GM23338 (cell line): ENCODE data around the gene RPL37. TPM values are rescaled to one million over a fixed set of nuclear protein-coding genes. Genes with fewer than 3 reads are reported as not detected.

Experiments used
- ATAC-seq: fragments of 200-7000 bp; cut with Tn5 transposase; 3 replicates; pipeline ENCODE4 v1.9.1; 2020
- DNase-seq: peaks from one replicate; pipeline ENCODE4 v3.0.0-alpha.2; 2015; ENCODE audit warnings: low spot score
- H2AFZ ChIP-seq: fragments of 200-600 bp; sonication (generic); 2 replicates; pipeline ENCODE4 v1.8.0; 2016; ENCODE audit warnings: antibody characterized with exemption, mild to moderate bottlenecking, moderate library complexity
- H3F3A ChIP-seq: fragments of 200-600 bp; sonication (generic); replicated peaks from 2 replicates; pipeline ENCODE4 v1.8.0; 2017; ENCODE audit warnings: antibody characterized with exemption, mixed run types, low read depth
- H3K27ac ChIP-seq: fragments of 200-600 bp; sonication (generic); 2 replicates; pipeline ENCODE4 v1.6.1; 2016; ENCODE audit warnings: low read depth
- H3K27me3 ChIP-seq: fragments of 200-600 bp; sonication (generic); 2 replicates; pipeline ENCODE4 v1.8.0; 2016; ENCODE audit warnings: mild to moderate bottlenecking, mixed run types, moderate library complexity; ENCODE audit not compliant: insufficient read depth
- H3K36me3 ChIP-seq: fragments of 200-600 bp; sonication (generic); 2 replicates; pipeline ENCODE4 v1.8.0; 2016; ENCODE audit warnings: mild to moderate bottlenecking; ENCODE audit not compliant: insufficient read depth
- H3K4me1 ChIP-seq: fragments of 200-600 bp; sonication (generic); 2 replicates; pipeline ENCODE4 v1.8.0; 2016; ENCODE audit warnings: mild to moderate bottlenecking, moderate library complexity; ENCODE audit not compliant: insufficient read depth
- H3K4me2 ChIP-seq: fragments of 200-600 bp; sonication (generic); 2 replicates; pipeline ENCODE4 v1.7.1; 2017; ENCODE audit warnings: mixed run types
- H3K4me3 ChIP-seq: fragments of 200-600 bp; sonication (generic); 2 replicates; pipeline ENCODE4 v1.6.1; 2016; ENCODE audit warnings: mixed run types
- H3K79me2 ChIP-seq: fragments of 200-600 bp; sonication (generic); replicated peaks from 2 replicates; pipeline ENCODE4 v1.8.0; 2017; ENCODE audit warnings: mild to moderate bottlenecking; ENCODE audit not compliant: insufficient read depth
- H3K9me2 ChIP-seq: fragments of 200-600 bp; sonication (generic); 2 replicates; pipeline ENCODE4 v1.8.0; 2017; ENCODE audit not compliant: insufficient read depth
- H4K20me1 ChIP-seq: fragments of 200-600 bp; sonication (generic); replicated peaks from 2 replicates; pipeline ENCODE4 v1.8.0; 2017; ENCODE audit warnings: mild to moderate bottlenecking; ENCODE audit not compliant: insufficient read depth
- H3K27ac Mint-ChIP-seq: 2 replicates; pipeline ENCODE4 v1.8.0; 2020; ENCODE audit warnings: inconsistent platforms, mild to moderate bottlenecking, moderate library complexity, mixed read lengths
- H3K27me3 Mint-ChIP-seq: 3 replicates; pipeline ENCODE4 v1.8.0; 2022; ENCODE audit warnings: low read depth, mild to moderate bottlenecking, moderate library complexity, mixed read lengths, inconsistent platforms; ENCODE audit not compliant: insufficient read depth, poor library complexity
- H3K36me3 Mint-ChIP-seq: 3 replicates; pipeline ENCODE4 v1.8.0; 2021; ENCODE audit warnings: low read depth, mild to moderate bottlenecking, inconsistent platforms, moderate library complexity, mixed read lengths
- H3K4me1 Mint-ChIP-seq: 3 replicates; pipeline ENCODE4 v1.8.0; 2020; ENCODE audit warnings: mild to moderate bottlenecking, inconsistent platforms, mixed read lengths
- H3K4me3 Mint-ChIP-seq: 3 replicates; pipeline ENCODE4 v1.8.0; 2021; ENCODE audit warnings: moderate library complexity, mild to moderate bottlenecking, inconsistent platforms, mixed read lengths
- H3K9me3 Mint-ChIP-seq: 3 replicates; pipeline ENCODE4 v1.8.0; 2020; ENCODE audit warnings: moderate library complexity, mild to moderate bottlenecking, inconsistent platforms, mixed read lengths
- CREB1 ChIP-seq: fragments of 250-450 bp; sonication (Bioruptor Pico); IDR thresholded peaks from 2 replicates; pipeline ENCODE4 v1.5.0; 2020; ENCODE audit warnings: low read depth, mild to moderate bottlenecking, moderate library complexity
- EZH2 ChIP-seq: fragments of 200-600 bp; sonication (generic); IDR thresholded peaks from one replicate; pipeline ENCODE4 v1.8.0; 2017; ENCODE audit warnings: antibody characterized with exemption, mild to moderate bottlenecking, low read depth; ENCODE audit not compliant: unreplicated experiment
- EZH2phosphoT487 ChIP-seq: fragments of 200-600 bp; sonication (generic); IDR thresholded peaks from one replicate; pipeline ENCODE4 v1.8.1; 2018; ENCODE audit warnings: antibody characterized with exemption; ENCODE audit not compliant: unreplicated experiment
- JUNB ChIP-seq: IDR thresholded peaks from one replicate; pipeline ENCODE4 v1.6.1; 2016; ENCODE audit warnings: antibody characterized with exemption; ENCODE audit not compliant: unreplicated experiment
- NANOG ChIP-seq: IDR thresholded peaks from 2 replicates; pipeline ENCODE4 v1.6.1; 2016; ENCODE audit warnings: antibody characterized with exemption, borderline replicate concordance
- POLR2AphosphoS5 ChIP-seq: IDR thresholded peaks from 2 replicates; pipeline ENCODE4 v1.6.1; 2016; ENCODE audit warnings: antibody characterized with exemption, low read depth
- STAT1 ChIP-seq: IDR thresholded peaks from one replicate; pipeline ENCODE4 v1.6.1; 2016; ENCODE audit warnings: antibody characterized with exemption; ENCODE audit not compliant: unreplicated experiment
- ZNF114 ChIP-seq: fragments of 250-450 bp; sonication (Bioruptor Pico); IDR thresholded peaks from 2 replicates; pipeline ENCODE4 v1.5.0; 2020; ENCODE audit warnings: mild to moderate bottlenecking, moderate library complexity
- ZNF331 ChIP-seq: fragments of 250-450 bp; sonication (Bioruptor Pico); IDR thresholded peaks from 2 replicates; pipeline ENCODE4 v1.5.0; 2020; ENCODE audit warnings: low read depth, mild to moderate bottlenecking, moderate library complexity
- polyA plus RNA-seq: library from polyadenylated mRNA; unstranded; fragments of >200 nt; fragmentation: Nextera tagmentation; extraction: Ambion mirVana; gene quantifications from 2 replicates; pipeline ENCODE4 v1.2.1, GENCODE V29; 2016
- total RNA-seq: library from RNA; depleted of rRNA; stranded (reverse); fragments of >200 nt; shearing (Covaris generic); gene quantifications from 2 replicates; pipeline ENCODE4 v1.2.3, GENCODE V29; 2014
- TF ChIP-seq, protein P1 (sequence below): IDR thresholded peaks from 2 replicates; pipeline ENCODE4 v1.6.1; 2016; ENCODE audit warnings: antibody characterized with exemption
- TF ChIP-seq, protein P2 (sequence below): fragments of 250-450 bp; sonication (Bioruptor Pico); IDR thresholded peaks from 2 replicates; pipeline ENCODE4 v1.5.0; 2020; ENCODE audit warnings: mild to moderate bottlenecking, moderate library complexity
- TF ChIP-seq, protein P3 (sequence below), 2 experiments: fragments of 200-600 bp in 1 of 2; sonication (generic) in 1 of 2; conservative IDR thresholded peaks; 2 replicates each; pipeline versions ENCODE4 v1.5.1 to v1.6.1; 2016 to 2017; ENCODE audit warnings: antibody characterized with exemption in 2 of 2, low read depth in 2 of 2, mild to moderate bottlenecking in 2 of 2, moderate library complexity in 1 of 2
- TF ChIP-seq, protein P4 (sequence below): IDR thresholded peaks from one replicate; pipeline ENCODE4 v1.6.1; 2018; ENCODE audit warnings: antibody characterized with exemption; ENCODE audit not compliant: unreplicated experiment

RPL37 gene
- total and polyA plus RNA-seq, 2 experiments from 2014 or later = 104 to 3,283 TPM

DNA sequence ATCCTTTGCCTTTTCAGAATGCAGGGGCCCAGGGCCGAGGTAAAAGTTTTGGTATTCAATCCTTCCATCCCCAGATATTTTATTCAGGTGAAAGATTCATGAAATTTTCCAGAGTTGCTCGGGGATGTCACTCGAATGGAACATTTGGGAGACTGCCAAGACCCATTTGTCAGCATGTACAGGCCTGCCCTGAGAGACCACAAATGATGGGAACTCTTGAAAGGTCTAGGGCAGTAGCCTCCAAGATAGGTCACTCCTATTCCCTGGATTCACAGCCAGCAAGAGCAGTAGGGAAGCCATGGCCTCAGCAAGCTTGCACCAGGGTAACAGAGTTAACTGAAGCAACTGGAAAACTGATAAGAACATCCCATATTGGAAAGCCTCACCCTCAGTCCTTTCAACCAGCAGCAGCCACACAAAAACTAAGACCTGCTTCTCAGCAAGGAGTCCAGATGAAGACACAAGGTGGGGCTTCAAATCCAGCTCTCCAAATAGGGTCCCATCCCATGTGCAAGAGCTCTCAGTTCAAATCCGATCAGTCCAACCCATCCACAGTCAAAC lies 18.7 kb upstream of the RPL37 start:
- no peaks in the 10 kb centered on the region for H3K36me3 Mint-ChIP-seq
- H3K9me3 Mint-ChIP-seq = no peaks in the 10 kb centered on the region; the same call in 1 of the 3 replicates
- ATAC-seq (no peak), DNase-seq (no peak)
- Histone ChIP-seq H3K27ac (no peak overlapping the region), H3K27me3 (no peaks in the 10 kb centered on the region), H3K79me2 (no peaks in the 10 kb centered on the region), H2AFZ (no peak overlapping the region), H3K9me2 (no peaks in the 10 kb centered on the region), H3F3A (no peaks in the 10 kb centered on the region), H3K4me2 (no peak overlapping the region), H4K20me1 (no peaks in the 10 kb centered on the region), H3K4me1 (no peaks in the 10 kb centered on the region), H3K4me3 (no peak overlapping the region), H3K36me3 (no peaks in the 10 kb centered on the region)
- TF ChIP-seq STAT1 = no peak
- TF ChIP-seq, protein P1, sequence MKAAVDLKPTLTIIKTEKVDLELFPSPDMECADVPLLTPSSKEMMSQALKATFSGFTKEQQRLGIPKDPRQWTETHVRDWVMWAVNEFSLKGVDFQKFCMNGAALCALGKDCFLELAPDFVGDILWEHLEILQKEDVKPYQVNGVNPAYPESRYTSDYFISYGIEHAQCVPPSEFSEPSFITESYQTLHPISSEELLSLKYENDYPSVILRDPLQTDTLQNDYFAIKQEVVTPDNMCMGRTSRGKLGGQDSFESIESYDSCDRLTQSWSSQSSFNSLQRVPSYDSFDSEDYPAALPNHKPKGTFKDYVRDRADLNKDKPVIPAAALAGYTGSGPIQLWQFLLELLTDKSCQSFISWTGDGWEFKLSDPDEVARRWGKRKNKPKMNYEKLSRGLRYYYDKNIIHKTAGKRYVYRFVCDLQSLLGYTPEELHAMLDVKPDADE = no peak
- no peak for TF ChIP-seq EZH2phosphoT487
- no peak for TF ChIP-seq ZNF331 (CRISPR knock-in tag)
- TF ChIP-seq JUNB = no peak
- no peak for TF ChIP-seq ZNF114 (CRISPR knock-in tag)
- TF ChIP-seq, protein P2, sequence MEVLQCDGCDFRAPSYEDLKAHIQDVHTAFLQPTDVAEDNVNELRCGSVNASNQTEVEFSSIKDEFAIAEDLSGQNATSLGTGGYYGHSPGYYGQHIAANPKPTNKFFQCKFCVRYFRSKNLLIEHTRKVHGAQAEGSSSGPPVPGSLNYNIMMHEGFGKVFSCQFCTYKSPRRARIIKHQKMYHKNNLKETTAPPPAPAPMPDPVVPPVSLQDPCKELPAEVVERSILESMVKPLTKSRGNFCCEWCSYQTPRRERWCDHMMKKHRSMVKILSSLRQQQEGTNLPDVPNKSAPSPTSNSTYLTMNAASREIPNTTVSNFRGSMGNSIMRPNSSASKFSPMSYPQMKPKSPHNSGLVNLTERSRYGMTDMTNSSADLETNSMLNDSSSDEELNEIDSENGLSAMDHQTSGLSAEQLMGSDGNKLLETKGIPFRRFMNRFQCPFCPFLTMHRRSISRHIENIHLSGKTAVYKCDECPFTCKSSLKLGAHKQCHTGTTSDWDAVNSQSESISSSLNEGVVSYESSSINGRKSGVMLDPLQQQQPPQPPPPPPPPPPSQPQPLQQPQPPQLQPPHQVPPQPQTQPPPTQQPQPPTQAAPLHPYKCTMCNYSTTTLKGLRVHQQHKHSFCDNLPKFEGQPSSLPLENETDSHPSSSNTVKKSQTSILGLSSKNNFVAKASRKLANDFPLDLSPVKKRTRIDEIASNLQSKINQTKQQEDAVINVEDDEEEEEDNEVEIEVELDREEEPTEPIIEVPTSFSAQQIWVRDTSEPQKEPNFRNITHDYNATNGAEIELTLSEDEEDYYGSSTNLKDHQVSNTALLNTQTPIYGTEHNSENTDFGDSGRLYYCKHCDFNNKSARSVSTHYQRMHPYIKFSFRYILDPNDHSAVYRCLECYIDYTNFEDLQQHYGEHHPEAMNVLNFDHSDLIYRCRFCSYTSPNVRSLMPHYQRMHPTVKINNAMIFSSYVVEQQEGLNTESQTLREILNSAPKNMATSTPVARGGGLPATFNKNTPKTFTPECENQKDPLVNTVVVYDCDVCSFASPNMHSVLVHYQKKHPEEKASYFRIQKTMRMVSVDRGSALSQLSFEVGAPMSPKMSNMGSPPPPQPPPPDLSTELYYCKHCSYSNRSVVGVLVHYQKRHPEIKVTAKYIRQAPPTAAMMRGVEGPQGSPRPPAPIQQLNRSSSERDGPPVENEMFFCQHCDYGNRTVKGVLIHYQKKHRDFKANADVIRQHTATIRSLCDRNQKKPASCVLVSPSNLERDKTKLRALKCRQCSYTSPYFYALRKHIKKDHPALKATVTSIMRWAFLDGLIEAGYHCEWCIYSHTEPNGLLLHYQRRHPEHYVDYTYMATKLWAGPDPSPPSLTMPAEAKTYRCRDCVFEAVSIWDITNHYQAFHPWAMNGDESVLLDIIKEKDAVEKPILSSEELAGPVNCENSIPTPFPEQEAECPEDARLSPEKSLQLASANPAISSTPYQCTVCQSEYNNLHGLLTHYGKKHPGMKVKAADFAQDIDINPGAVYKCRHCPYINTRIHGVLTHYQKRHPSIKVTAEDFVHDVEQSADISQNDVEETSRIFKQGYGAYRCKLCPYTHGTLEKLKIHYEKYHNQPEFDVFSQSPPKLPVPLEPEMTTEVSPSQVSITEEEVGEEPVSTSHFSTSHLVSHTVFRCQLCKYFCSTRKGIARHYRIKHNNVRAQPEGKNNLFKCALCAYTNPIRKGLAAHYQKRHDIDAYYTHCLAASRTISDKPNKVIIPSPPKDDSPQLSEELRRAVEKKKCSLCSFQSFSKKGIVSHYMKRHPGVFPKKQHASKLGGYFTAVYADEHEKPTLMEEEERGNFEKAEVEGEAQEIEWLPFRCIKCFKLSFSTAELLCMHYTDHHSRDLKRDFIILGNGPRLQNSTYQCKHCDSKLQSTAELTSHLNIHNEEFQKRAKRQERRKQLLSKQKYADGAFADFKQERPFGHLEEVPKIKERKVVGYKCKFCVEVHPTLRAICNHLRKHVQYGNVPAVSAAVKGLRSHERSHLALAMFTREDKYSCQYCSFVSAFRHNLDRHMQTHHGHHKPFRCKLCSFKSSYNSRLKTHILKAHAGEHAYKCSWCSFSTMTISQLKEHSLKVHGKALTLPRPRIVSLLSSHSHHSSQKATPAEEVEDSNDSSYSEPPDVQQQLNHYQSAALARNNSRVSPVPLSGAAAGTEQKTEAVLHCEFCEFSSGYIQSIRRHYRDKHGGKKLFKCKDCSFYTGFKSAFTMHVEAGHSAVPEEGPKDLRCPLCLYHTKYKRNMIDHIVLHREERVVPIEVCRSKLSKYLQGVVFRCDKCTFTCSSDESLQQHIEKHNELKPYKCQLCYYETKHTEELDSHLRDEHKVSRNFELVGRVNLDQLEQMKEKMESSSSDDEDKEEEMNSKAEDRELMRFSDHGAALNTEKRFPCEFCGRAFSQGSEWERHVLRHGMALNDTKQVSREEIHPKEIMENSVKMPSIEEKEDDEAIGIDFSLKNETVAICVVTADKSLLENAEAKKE (CRISPR knock-in tag) = no peak
- TF ChIP-seq, protein P3, sequence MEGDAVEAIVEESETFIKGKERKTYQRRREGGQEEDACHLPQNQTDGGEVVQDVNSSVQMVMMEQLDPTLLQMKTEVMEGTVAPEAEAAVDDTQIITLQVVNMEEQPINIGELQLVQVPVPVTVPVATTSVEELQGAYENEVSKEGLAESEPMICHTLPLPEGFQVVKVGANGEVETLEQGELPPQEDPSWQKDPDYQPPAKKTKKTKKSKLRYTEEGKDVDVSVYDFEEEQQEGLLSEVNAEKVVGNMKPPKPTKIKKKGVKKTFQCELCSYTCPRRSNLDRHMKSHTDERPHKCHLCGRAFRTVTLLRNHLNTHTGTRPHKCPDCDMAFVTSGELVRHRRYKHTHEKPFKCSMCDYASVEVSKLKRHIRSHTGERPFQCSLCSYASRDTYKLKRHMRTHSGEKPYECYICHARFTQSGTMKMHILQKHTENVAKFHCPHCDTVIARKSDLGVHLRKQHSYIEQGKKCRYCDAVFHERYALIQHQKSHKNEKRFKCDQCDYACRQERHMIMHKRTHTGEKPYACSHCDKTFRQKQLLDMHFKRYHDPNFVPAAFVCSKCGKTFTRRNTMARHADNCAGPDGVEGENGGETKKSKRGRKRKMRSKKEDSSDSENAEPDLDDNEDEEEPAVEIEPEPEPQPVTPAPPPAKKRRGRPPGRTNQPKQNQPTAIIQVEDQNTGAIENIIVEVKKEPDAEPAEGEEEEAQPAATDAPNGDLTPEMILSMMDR (conservative IDR thresholded peaks at IDR 0.05; ENCODE audit: low read depth in 2 of 2) = no peak
- TF ChIP-seq, protein P4, sequence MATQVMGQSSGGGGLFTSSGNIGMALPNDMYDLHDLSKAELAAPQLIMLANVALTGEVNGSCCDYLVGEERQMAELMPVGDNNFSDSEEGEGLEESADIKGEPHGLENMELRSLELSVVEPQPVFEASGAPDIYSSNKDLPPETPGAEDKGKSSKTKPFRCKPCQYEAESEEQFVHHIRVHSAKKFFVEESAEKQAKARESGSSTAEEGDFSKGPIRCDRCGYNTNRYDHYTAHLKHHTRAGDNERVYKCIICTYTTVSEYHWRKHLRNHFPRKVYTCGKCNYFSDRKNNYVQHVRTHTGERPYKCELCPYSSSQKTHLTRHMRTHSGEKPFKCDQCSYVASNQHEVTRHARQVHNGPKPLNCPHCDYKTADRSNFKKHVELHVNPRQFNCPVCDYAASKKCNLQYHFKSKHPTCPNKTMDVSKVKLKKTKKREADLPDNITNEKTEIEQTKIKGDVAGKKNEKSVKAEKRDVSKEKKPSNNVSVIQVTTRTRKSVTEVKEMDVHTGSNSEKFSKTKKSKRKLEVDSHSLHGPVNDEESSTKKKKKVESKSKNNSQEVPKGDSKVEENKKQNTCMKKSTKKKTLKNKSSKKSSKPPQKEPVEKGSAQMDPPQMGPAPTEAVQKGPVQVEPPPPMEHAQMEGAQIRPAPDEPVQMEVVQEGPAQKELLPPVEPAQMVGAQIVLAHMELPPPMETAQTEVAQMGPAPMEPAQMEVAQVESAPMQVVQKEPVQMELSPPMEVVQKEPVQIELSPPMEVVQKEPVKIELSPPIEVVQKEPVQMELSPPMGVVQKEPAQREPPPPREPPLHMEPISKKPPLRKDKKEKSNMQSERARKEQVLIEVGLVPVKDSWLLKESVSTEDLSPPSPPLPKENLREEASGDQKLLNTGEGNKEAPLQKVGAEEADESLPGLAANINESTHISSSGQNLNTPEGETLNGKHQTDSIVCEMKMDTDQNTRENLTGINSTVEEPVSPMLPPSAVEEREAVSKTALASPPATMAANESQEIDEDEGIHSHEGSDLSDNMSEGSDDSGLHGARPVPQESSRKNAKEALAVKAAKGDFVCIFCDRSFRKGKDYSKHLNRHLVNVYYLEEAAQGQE = no peak
- TF ChIP-seq POLR2AphosphoS5 = no peak
- no peak for TF ChIP-seq CREB1
- TF ChIP-seq NANOG = no peak
- TF ChIP-seq EZH2 = no peak
- H3K4me3 Mint-ChIP-seq = no peak overlapping the region
- H3K27ac Mint-ChIP-seq = peak overlapping the region; percentile 13; the same call in 1 of the 2 replicates
- H3K4me1 Mint-ChIP-seq = no peaks in the 10 kb centered on the region
- no peaks in the 10 kb centered on the region for H3K27me3 Mint-ChIP-seq
